Activated CD8-positive, alpha-beta memory T cell treated with anti-CD3 and anti-CD28 coated beads, Interleukin-2, amount 10 ng/mL, durations not matched to agents 7 days and 5 days (primary cell): ENCODE measurements around the gene HSD17B3. TPM values are rescaled to one million over a fixed set of nuclear protein-coding genes. Genes with fewer than 3 reads are reported as not detected.
"Not testable (repeated sequence)": the region's sequence is repeated elsewhere in the genome, so short reads cannot be mapped to it uniquely, and the experiment has no call there.

Experiments used
- ATAC-seq: fragments of 150-1000 bp; cut with Tn5 transposase; one replicate; pipeline ENCODE4 v1.10.0; 2021; ENCODE audit warnings: moderate library complexity
- CTCF ChIA-PET: fragments of 350-600 bp; sonication (Branson Sonifier 250); formaldehyde crosslinking; loops from one replicate; lab custom pipeline; 2021; ENCODE audit warnings: antibody characterized with exemption; lab: Charles Lee
- DNase-seq: peaks from one replicate; pipeline ENCODE4 v3.0.0-alpha.2; 2020
- H3K27ac Mint-ChIP-seq: one replicate; pipeline ENCODE4 v1.8.0; 2021; ENCODE audit warnings: mild to moderate bottlenecking, mixed read lengths
- H3K27me3 Mint-ChIP-seq: one replicate; pipeline ENCODE4 v1.8.0; 2021; ENCODE audit warnings: mixed read lengths
- H3K36me3 Mint-ChIP-seq: one replicate; pipeline ENCODE4 v1.8.0; 2021; ENCODE audit warnings: mild to moderate bottlenecking, mixed read lengths
- H3K4me1 Mint-ChIP-seq: one replicate; pipeline ENCODE4 v1.8.0; 2021; ENCODE audit warnings: mixed read lengths
- H3K4me3 Mint-ChIP-seq: one replicate; pipeline ENCODE4 v1.8.0; 2021; ENCODE audit warnings: mild to moderate bottlenecking, moderate library complexity, mixed read lengths
- H3K9me3 Mint-ChIP-seq: one replicate; pipeline ENCODE4 v1.8.0; 2022; ENCODE audit warnings: low read depth, mixed read lengths
- total RNA-seq, 2 experiments: library from RNA; stranded (reverse); gene quantifications; one replicate each; pipeline ENCODE4 v1.2.3, GENCODE V29; 2021

Gene HSD17B3
- total RNA-seq, 2 experiments from 2014 or later: 0.21 TPM; not detected in 1

GRCh38 chr9:96243778-96244177 lies 58.2 kb downstream of the HSD17B3 start:
- Mint-ChIP-seq H3K27me3 (peaks cover 83% of the 10 kb centered on the region), H3K27ac (no peak overlapping the region), H3K4me1 (peaks cover 16% of the 10 kb centered on the region), H3K36me3 (peaks cover 1% of the 10 kb centered on the region), H3K9me3 (no peaks in the 10 kb centered on the region), H3K4me3 (no peak overlapping the region)
- DNase-seq (no peak), ATAC-seq (no peak)
- CTCF ChIA-PET: interaction anchor here (1.3 to 1.5 kb wide), 2 partner anchors 11 to 27 kb away, joined by 3 to 4 read pairs; no protein-coding TSS in a partner anchor

DNA sequence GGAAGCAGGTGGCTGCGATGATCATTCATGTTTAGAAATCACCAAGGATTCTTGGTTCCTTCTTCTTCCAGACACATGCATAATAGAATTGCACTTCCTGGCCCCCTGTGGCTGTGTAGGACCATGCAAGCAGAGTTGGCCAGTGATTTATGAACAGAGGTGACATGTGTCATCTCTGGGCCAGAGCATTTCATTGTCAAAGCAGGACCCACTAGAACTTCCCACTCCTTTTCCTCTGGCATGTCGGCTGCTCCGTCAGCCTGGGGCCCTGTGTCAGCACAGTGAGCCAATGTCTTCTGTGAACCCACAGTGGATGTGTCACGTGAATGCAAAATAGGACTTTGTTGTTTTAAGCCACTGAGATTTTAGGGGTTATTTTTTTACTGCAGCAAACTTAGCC lies 59.2 kb downstream of the HSD17B3 start:
- no peaks in the 10 kb centered on the region for H3K9me3 Mint-ChIP-seq
- ATAC-seq: no peak
- peaks cover 1% of the 10 kb centered on the region for H3K36me3 Mint-ChIP-seq
- no peak for DNase-seq
- no peak overlapping the region for H3K4me3 Mint-ChIP-seq
- H3K4me1 Mint-ChIP-seq: peaks cover 16% of the 10 kb centered on the region
- H3K27me3 Mint-ChIP-seq: peaks cover 82% of the 10 kb centered on the region
- H3K27ac Mint-ChIP-seq: no peak overlapping the region
- CTCF ChIA-PET: interaction anchor here (1.5 kb wide), 1 partner anchor 10 kb away, joined by 4 read pairs; no protein-coding TSS in a partner anchor

GRCh38 chr9:96241391-96241809 lies 60.6 kb downstream of the HSD17B3 start:
- CTCF ChIA-PET: no interaction called here
- DNase-seq (peak; percentile 76), ATAC-seq (peak; percentile 51)
- peaks cover 16% of the 10 kb centered on the region for H3K4me1 Mint-ChIP-seq
- peaks cover 90% of the 10 kb centered on the region for H3K27me3 Mint-ChIP-seq
- peaks cover 1% of the 10 kb centered on the region for H3K36me3 Mint-ChIP-seq
- H3K4me3 Mint-ChIP-seq: peak overlapping the region; percentile 50
- peak overlapping the region; percentile 83 for H3K27ac Mint-ChIP-seq
- H3K9me3 Mint-ChIP-seq: no peaks in the 10 kb centered on the region

DNA sequence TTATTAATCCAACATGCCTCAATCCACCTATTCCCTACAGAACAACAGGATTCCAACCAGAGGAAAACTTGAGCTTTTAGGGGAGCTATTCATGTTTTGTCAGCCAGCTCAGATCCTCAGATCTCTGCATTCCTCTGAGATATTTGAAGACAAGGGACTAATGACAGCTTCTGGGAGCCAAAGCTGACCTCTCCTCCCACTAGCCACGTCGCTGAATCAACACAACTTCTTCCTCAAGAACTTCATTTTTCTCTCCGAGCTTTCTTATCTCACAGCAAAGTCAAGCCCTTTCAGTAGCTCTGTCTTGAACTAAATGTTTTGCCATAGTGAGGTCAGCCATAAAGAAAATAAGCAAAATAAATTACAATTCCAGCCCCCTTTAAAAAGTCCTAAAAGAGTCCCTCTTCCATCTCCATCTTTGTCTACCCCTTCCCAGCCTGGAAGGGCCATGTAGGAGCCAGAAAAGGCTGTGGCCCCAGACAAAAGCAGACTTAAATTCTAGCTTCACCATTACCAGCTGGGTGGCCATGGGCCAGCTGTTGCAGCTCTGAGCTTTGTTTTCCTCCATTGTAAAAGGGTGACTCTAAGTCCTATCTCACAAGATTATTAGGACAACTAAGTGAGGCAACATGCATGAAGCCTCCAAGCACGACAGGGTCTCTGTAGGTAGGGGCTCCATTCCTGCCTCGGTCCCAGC lies 65.0 kb downstream of the HSD17B3 start:
- Mint-ChIP-seq H3K4me3 (no peak overlapping the region), H3K27ac (no peak overlapping the region), H3K4me1 (peaks cover 12% of the 10 kb centered on the region)

DNA sequence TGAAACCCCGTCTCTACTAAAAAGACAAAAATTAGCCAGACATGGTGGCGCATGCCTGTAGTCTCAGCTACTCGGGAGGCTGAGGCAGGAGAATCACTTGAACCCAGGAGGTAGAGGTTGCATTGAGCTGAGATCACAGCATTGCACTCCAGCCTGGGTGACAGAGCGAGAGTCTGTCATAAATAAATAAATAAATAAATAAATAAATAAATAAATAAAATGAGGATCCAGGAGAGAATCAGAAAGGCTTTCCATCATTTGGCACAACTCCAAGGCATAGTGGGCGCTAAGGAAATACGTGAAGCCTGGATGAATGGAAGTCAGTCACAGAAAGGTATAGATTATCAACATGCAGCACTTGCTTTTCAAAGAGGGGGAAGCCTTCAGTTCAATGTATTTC lies 65.6 kb downstream of the HSD17B3 start:
- not testable (repeated sequence) for H3K4me3 Mint-ChIP-seq, H3K36me3 Mint-ChIP-seq, ATAC-seq, H3K4me1 Mint-ChIP-seq, H3K27ac Mint-ChIP-seq, DNase-seq, H3K9me3 Mint-ChIP-seq
- CTCF ChIA-PET: interaction anchor here (1.1 to 1.2 kb wide), 2 partner anchors 81 kb away, joined by 4 to 6 read pairs; no protein-coding TSS in a partner anchor
- peaks cover 85% of the 10 kb centered on the region for H3K27me3 Mint-ChIP-seq

More for the DNA sequence above, 65.0 kb downstream of the HSD17B3 start:
- peaks cover 85% of the 10 kb centered on the region for H3K27me3 Mint-ChIP-seq
- CTCF ChIA-PET: interaction anchor here (1.2 kb wide), 1 partner anchor 80 kb away, joined by 6 read pairs; no protein-coding TSS in a partner anchor
- H3K9me3 Mint-ChIP-seq: no peaks in the 10 kb centered on the region
- H3K36me3 Mint-ChIP-seq: peaks cover 1% of the 10 kb centered on the region
- no peak for ATAC-seq
- DNase-seq: no peak

- peaks cover 3% of the 10 kb centered on the region for H3K9me3 Mint-ChIP-seq
- no peak overlapping the region for H3K27ac Mint-ChIP-seq
- CTCF ChIA-PET: interaction anchor here (0.6 to 2.2 kb wide), 16 partner anchors 11 to 1196 kb away, joined by 3 to 24 read pairs (median 4); no protein-coding TSS in a partner anchor
- H3K36me3 Mint-ChIP-seq: no peaks in the 10 kb centered on the region
- H3K4me1 Mint-ChIP-seq: no peaks in the 10 kb centered on the region
- H3K27me3 Mint-ChIP-seq: peaks cover 72% of the 10 kb centered on the region
- DNase-seq (peak; percentile 48), ATAC-seq (peak; percentile 78)
- no peak overlapping the region for H3K4me3 Mint-ChIP-seq
Measured at GRCh38 chr9:96232539-96233241, 69.3 kb downstream of the HSD17B3 start.

- CTCF ChIA-PET: interaction anchor here (0.7 to 2.2 kb wide), 13 partner anchors 11 to 1647 kb away, joined by 3 to 24 read pairs (median 4); no protein-coding TSS in a partner anchor
- DNase-seq (no peak), ATAC-seq (no peak)
- no peak overlapping the region for H3K27ac Mint-ChIP-seq
- no peaks in the 10 kb centered on the region for H3K4me1 Mint-ChIP-seq
- no peak overlapping the region for H3K4me3 Mint-ChIP-seq
- peaks cover 71% of the 10 kb centered on the region for H3K27me3 Mint-ChIP-seq
- no peaks in the 10 kb centered on the region for H3K36me3 Mint-ChIP-seq
- peaks cover 3% of the 10 kb centered on the region for H3K9me3 Mint-ChIP-seq
Measured at GRCh38 chr9:96232164-96232538, 69.8 kb downstream of the HSD17B3 start.

DNA sequence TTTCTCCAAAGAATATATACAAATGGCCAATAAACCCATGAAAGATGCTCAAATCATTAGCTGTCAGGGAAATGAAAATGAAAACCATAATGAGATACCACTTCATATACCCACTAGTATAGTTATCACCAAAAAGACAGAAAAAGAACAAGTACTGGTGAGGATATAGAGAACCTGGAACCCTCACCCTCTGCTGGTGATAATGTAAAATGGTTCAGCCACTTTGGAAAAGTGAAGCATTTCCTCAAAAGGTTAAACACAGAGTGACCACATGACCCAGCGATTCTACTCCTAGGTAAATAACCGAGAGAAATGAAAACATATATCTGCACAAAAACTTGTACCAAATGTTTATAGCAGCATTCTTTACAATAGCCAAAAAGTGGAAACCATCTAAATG lies 72.0 kb downstream of the HSD17B3 start:
- CTCF ChIA-PET: no interaction called here
- no peak overlapping the region for H3K27ac Mint-ChIP-seq
- no peak overlapping the region for H3K4me3 Mint-ChIP-seq
- ATAC-seq (no peak), DNase-seq (no peak)
- H3K27me3 Mint-ChIP-seq: peaks cover 62% of the 10 kb centered on the region
- no peaks in the 10 kb centered on the region for H3K4me1 Mint-ChIP-seq
- H3K36me3 Mint-ChIP-seq: no peaks in the 10 kb centered on the region
- peaks cover 3% of the 10 kb centered on the region for H3K9me3 Mint-ChIP-seq

DNA sequence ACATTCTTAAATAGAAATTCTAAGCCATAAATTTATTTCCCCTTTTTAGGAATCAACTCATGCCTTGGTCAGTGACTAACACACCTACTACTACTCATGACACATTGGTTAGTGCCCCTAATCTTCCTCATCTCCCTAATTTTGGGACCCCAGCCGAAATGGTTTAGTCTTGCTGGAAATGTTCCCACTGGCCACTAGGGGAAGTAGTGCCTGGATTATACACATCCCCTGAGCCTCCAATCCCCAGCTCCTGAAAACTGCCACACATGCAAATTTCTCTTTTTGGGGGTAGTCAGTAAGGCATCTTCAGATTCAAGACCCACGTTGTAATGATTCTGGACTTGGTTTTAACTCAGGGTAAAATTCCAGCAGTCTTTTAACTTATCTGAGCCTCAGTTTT lies 79.8 kb downstream of the HSD17B3 start:
- H3K27ac Mint-ChIP-seq: no peak overlapping the region
- peaks cover 9% of the 10 kb centered on the region for H3K9me3 Mint-ChIP-seq
- DNase-seq (no peak), ATAC-seq (no peak)
- H3K4me3 Mint-ChIP-seq: no peak overlapping the region
- H3K36me3 Mint-ChIP-seq: no peaks in the 10 kb centered on the region
- peaks cover 21% of the 10 kb centered on the region for H3K4me1 Mint-ChIP-seq
- H3K27me3 Mint-ChIP-seq: peaks cover 61% of the 10 kb centered on the region
- CTCF ChIA-PET: interaction anchor here (1.1 kb wide), 1 partner anchor 95 kb away, joined by 5 read pairs; no protein-coding TSS in a partner anchor

DNA sequence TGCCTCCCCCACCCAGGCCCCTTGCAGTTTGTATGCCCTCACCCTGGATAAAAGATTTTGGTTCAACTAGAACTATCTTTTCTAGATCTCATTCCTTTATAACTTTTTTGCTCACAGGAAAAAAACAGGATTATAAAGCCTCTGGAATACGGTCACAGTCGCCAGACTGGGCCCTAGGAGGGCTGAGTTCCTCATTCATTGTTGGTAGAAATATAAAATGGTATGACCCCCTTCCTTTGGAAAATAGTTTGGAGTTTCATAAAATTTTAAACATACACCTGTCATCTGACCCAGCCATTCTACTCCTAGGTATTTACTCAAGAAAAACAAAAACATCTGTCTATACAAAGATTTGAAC lies 82.1 kb downstream of the HSD17B3 start:
- no peak overlapping the region for H3K27ac Mint-ChIP-seq
- CTCF ChIA-PET: interaction anchor here (1.5 kb wide), 1 partner anchor 329 kb away, joined by 3 read pairs; no protein-coding TSS in a partner anchor
- H3K4me1 Mint-ChIP-seq: peaks cover 26% of the 10 kb centered on the region
- H3K27me3 Mint-ChIP-seq: peaks cover 74% of the 10 kb centered on the region
- no peak for DNase-seq
- no peak for ATAC-seq
- H3K9me3 Mint-ChIP-seq: peaks cover 9% of the 10 kb centered on the region
- no peak overlapping the region for H3K4me3 Mint-ChIP-seq
- H3K36me3 Mint-ChIP-seq: no peaks in the 10 kb centered on the region

DNA sequence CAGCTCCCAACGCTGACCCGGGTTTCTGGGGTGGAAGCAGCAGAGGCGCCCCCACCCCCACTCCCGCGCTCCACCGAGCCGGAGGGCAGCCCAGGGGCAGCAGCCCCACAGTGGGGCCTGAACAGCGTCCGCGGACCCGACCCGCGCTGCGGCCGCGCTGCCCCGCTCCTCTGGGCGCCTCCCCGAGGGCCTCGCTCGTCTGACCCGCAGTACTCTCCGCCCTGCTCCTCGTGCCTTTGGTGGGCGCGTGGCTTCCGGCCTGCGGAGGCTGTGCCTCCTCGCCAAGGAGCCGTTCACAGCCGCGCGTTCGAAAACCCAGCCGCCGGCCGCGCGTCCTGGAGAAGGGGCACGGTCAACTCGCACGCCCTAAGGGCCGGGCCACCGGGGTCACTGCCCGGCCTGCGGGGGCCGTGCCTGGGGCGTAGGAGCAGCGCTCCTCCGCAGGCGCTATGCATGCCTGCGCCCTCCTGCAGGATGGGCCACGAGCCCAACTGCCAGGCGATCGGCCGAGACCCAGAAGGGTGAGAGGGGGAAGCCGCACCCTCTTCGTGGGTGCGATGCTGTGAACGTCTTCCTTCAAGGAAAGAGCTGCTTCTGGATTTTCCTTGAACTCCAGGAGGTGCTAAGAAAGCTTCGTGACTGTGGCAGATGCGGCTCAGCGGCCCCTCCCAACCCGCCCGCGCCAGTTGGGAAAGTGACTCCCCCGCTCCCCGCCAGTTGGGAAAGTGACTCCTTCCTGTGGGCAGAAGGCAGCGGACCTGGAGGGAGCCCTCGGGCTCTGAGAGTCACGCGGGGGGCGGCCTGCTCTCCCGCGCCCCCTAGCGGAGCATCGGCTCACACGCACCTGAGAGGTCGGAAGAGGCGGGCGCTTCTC lies 82.7 kb downstream of the HSD17B3 start:
- no peak overlapping the region for H3K27ac Mint-ChIP-seq

GRCh38 chr9:96217754-96218693 lies 84.0 kb downstream of the HSD17B3 start:
- H3K9me3 Mint-ChIP-seq: no peaks in the 10 kb centered on the region
- peaks cover 26% of the 10 kb centered on the region for H3K4me1 Mint-ChIP-seq
- peak; percentile 79 for DNase-seq
- CTCF ChIA-PET: interaction anchor here (0.6 to 2.6 kb wide), 39 partner anchors 12 to 1228 kb away, joined by 3 to 11 read pairs (median 3); partner anchors contain the start of genes ERCC6L2 and FANCC
- H3K27me3 Mint-ChIP-seq: peaks cover 77% of the 10 kb centered on the region
- H3K4me3 Mint-ChIP-seq: peak overlapping the region; percentile 54
- peak overlapping the region; percentile 61 for H3K27ac Mint-ChIP-seq
- H3K36me3 Mint-ChIP-seq: no peaks in the 10 kb centered on the region
- peak; percentile 94 for ATAC-seq

More for the DNA sequence above, 82.7 kb downstream of the HSD17B3 start:
- Mint-ChIP-seq H3K9me3 (peaks cover 7% of the 10 kb centered on the region), H3K27me3 (peaks cover 77% of the 10 kb centered on the region), H3K36me3 (no peaks in the 10 kb centered on the region), H3K4me3 (no peak overlapping the region), H3K4me1 (peaks cover 26% of the 10 kb centered on the region)
- peak; percentile 48 for DNase-seq
- ATAC-seq: no peak
- CTCF ChIA-PET: interaction anchor here (0.6 to 2.6 kb wide), 7 partner anchors 14 to 410 kb away, joined by 3 to 11 read pairs (median 3); no protein-coding TSS in a partner anchor
